HG03175 (cell line): ENCODE measurements around the gene BBS1.

Source experiments
- ATAC-seq: cut with Tn5 transposase; IDR thresholded peaks from one replicate; pipeline ENCODE4 v1.9.1; 2021; ENCODE audit warnings: mild to moderate bottlenecking, moderate library complexity; ENCODE audit not compliant: unreplicated experiment

The BBS1 gene

GRCh38 chr11:66548774-66549630, 38.6 kb downstream of the BBS1 start:
- ATAC-seq: no peak

- no peak for ATAC-seq
These were observed 39.3 kb downstream of the BBS1 start for GRCh38 chr11:66549696-66550095.

GRCh38 chr11:66550887-66551286, 40.5 kb downstream of the BBS1 start:
- no peak for ATAC-seq

- ATAC-seq: no peak
These were observed 44.2 kb downstream of the BBS1 start for GRCh38 chr11:66554602-66555001.

GRCh38 chr11:66555416-66555815, 45.0 kb downstream of the BBS1 start:
- no peak for ATAC-seq

GRCh38 chr11:66556086-66556485, 45.7 kb downstream of the BBS1 start:
- ATAC-seq: no peak

- no peak for ATAC-seq
These were observed 47.4 kb downstream of the BBS1 start for GRCh38 chr11:66557733-66558326.

GRCh38 chr11:66559142-66559865, 48.9 kb downstream of the BBS1 start:
- ATAC-seq: no peak

GRCh38 chr11:66559866-66560676, 49.6 kb downstream of the BBS1 start:
- no peak for ATAC-seq

- ATAC-seq: no peak
These were observed 50.9 kb downstream of the BBS1 start for GRCh38 chr11:66561178-66561974.

GRCh38 chr11:66561975-66562248, 51.5 kb downstream of the BBS1 start:
- no peak for ATAC-seq

GRCh38 chr11:66562275-66562674, 51.8 kb downstream of the BBS1 start:
- ATAC-seq: no peak

- no peak for ATAC-seq
These were observed 52.6 kb downstream of the BBS1 start for GRCh38 chr11:66562907-66563583.

GRCh38 chr11:66563832-66564231, 53.4 kb downstream of the BBS1 start:
- ATAC-seq: no peak

- ATAC-seq: no peak
These were observed 54.1 kb downstream of the BBS1 start for GRCh38 chr11:66564538-66564937.

GRCh38 chr11:66564984-66565383, 54.5 kb downstream of the BBS1 start:
- ATAC-seq: no peak

GRCh38 chr11:66566221-66566620, 55.8 kb downstream of the BBS1 start:
- no peak for ATAC-seq

- no peak for ATAC-seq
These were observed 57.3 kb downstream of the BBS1 start for GRCh38 chr11:66567787-66568123.

GRCh38 chr11:66568124-66568916, 57.9 kb downstream of the BBS1 start, which contains the start of gene CTSF:
Gene CTSF (minus strand): TSS chr11:66568606. CDS start chr11:66568486, 120 bp downstream.
- ATAC-seq: no peak
